ENCODE results near the gene PPP2R5D. TPM values are rescaled to one million over a fixed set of nuclear protein-coding genes. Genes with fewer than 3 reads are reported as not detected.

Gene PPP2R5D
- total and polyA plus RNA-seq, 9 of the 15 experiments (the other 6 are each of a cell fraction or from before 2014, with no cell fraction given), result 1.3 to 96.1 (median 38.4) TPM

- no peak for TF ChIP-seq PRDM10 (IDR thresholded peaks at IDR 0.05; ENCODE audit: partially characterized antibody)
- peak; percentile 89 for TF ChIP-seq HCFC1 (IDR thresholded peaks at IDR 0.05; ENCODE audit: low read depth, low read length)
- TF ChIP-seq MCM3 (IDR thresholded peaks at IDR 0.05), result no peak
- TF ChIP-seq NFIC (IDR thresholded peaks at IDR 0.05), result no peak
- TF ChIP-seq MCM2 (IDR thresholded peaks at IDR 0.05; ENCODE audit: low read depth), result no peak
- TF ChIP-seq HDAC8 (tag; IDR thresholded peaks at IDR 0.05), result no peak
- TF ChIP-seq GMEB1 (CRISPR knock-in tag; IDR thresholded peaks at IDR 0.05), result peak; percentile 69
- TF ChIP-seq SRSF9 (IDR thresholded peaks at IDR 0.05; ENCODE audit: borderline replicate concordance, low read depth, low read length), result no peak
- no peak for TF ChIP-seq CEBPZ (IDR thresholded peaks at IDR 0.05; ENCODE audit: borderline replicate concordance, low read depth, low read length)
- no peak for TF ChIP-seq NFATC3 (IDR thresholded peaks at IDR 0.05)
- TF ChIP-seq PML (IDR thresholded peaks at IDR 0.05; ENCODE audit: low read length), result peak; percentile 79
- peak; percentile 94 for TF ChIP-seq FOXK2 (conservative IDR thresholded peaks at IDR 0.05 in 1 of 2, IDR thresholded peaks at IDR 0.05 in 1 of 2; ENCODE audit: low read depth in 2 of 2)
- no peak for TF ChIP-seq RBM39 (optimal IDR thresholded peaks at IDR 0.05; ENCODE audit: low read depth, low read length)
- TF ChIP-seq ZBTB33 (CRISPR knock-in tag; IDR thresholded peaks at IDR 0.05), result no peak; the same call in 1 of the 2 replicates
- TF ChIP-seq CCNT2 (IDR thresholded peaks at IDR 0.05; ENCODE audit: borderline replicate concordance, extremely low read depth, insufficient read length, low read depth, low read length), result peak; percentile 45
- no peak for TF ChIP-seq E2F3 (CRISPR knock-in tag; IDR thresholded peaks at IDR 0.05)
- no peak for TF ChIP-seq NR2F6 (CRISPR knock-in tag; IDR thresholded peaks at IDR 0.05)
Observed at GRCh38 chr6:43059168-43060033, 75.0 kb downstream of the PPP2R5D start, which contains the start of the genes KLC4 and MRPL2 (continued).

Data from K562 (cell line).